Measurements from ENCODE around the gene MTHFD2L. TPM values are rescaled to one million over a fixed set of nuclear protein-coding genes. Genes with fewer than 3 reads are reported as not detected.
A peak's percentile ranks its signal among the peaks of the same experiment; 100 is the strongest.

The MTHFD2L gene
- total and polyA plus RNA-seq, 7 donors, result 6.8 to 27.1 (median 16.2) TPM

- H3K36me3 ChIP-seq, result peaks cover 0 to 8% (median 0%) of the 10 kb centered on the region in 4 donors
- intact Hi-C loops (cut with DNase I), result no loop called here
- H3K4me1 ChIP-seq, result peaks cover 0 to 32% (median 26%) of the 10 kb centered on the region in 4 donors
- H3K4me3 ChIP-seq, result no peak overlapping the region
- WGBS, 2 donors, result 86 to 89% methylated on average over 3 of the region's 3 CpGs
- TF ChIP-seq POLR2AphosphoS5 (IDR thresholded peaks at IDR 0.05) (peak in 2 of 4 donors; percentile 22 to 46), POLR2A (IDR thresholded peaks at IDR 0.05) (no peak)
- no peaks in the 10 kb centered on the region for H3K27me3 ChIP-seq
- peak overlapping the region; percentile 16 to 57 (median 48) for H3K27ac ChIP-seq
- no peak for DNase-seq
- no peaks in the 10 kb centered on the region for H3K9me3 ChIP-seq
These were observed 3.9 kb downstream of the MTHFD2L start for GRCh38 chr4:74161666-74162450.

GRCh38 chr4:74166135-74166534 is 8.2 kb downstream of the MTHFD2L start:
- intact Hi-C loops (cut with DNase I), result no loop called here
- H3K4me3 ChIP-seq, result no peak overlapping the region
- 59 to 86% methylated on average over 1 of the region's 1 CpG for WGBS, 2 donors
- TF ChIP-seq POLR2A (IDR thresholded peaks at IDR 0.05) (no peak), EP300 (IDR thresholded peaks at IDR 0.05) (no peak)
- no peak overlapping the region for H3K27ac ChIP-seq
- H3K27me3 ChIP-seq, result no peaks in the 10 kb centered on the region
- peaks cover 0 to 13% (median 9%) of the 10 kb centered on the region in 4 donors for H3K4me1 ChIP-seq
- no peak for DNase-seq
- no peaks in the 10 kb centered on the region for H3K9me3 ChIP-seq
- no peaks in the 10 kb centered on the region for H3K36me3 ChIP-seq

- intact Hi-C loops (cut with DNase I), result no loop called here
- Histone ChIP-seq H3K27me3 (no peaks in the 10 kb centered on the region), H3K4me1 (peaks cover 0 to 8% (median 4%) of the 10 kb centered on the region in 4 donors), H3K36me3 (no peaks in the 10 kb centered on the region), H3K4me3 (no peak overlapping the region), H3K27ac (no peak overlapping the region), H3K9me3 (no peaks in the 10 kb centered on the region)
- 97 to 99% methylated on average over 1 of the region's 1 CpG for WGBS, 2 donors
- no peak for TF ChIP-seq POLR2A (IDR thresholded peaks at IDR 0.05)
- TF ChIP-seq CTCF (IDR thresholded peaks at IDR 0.05), result no peak
- no peak for TF ChIP-seq EP300 (IDR thresholded peaks at IDR 0.05)
- no peak for TF ChIP-seq POLR2AphosphoS5 (IDR thresholded peaks at IDR 0.05)
- DNase-seq, result no peak
These were observed 8.9 kb downstream of the MTHFD2L start for GRCh38 chr4:74166818-74167217.

GRCh38 chr4:74167585-74167984 is 9.7 kb downstream of the MTHFD2L start:
- Histone ChIP-seq H3K36me3 (no peaks in the 10 kb centered on the region), H3K9me3 (no peaks in the 10 kb centered on the region), H3K4me3 (no peak overlapping the region), H3K27me3 (no peaks in the 10 kb centered on the region), H3K27ac (no peak overlapping the region), H3K4me1 (peaks cover 0 to under 1% (median 0%) of the 10 kb centered on the region in 4 donors)
- 96 to 98% methylated on average over 2 of the region's 2 CpGs for WGBS, 2 donors
- TF ChIP-seq POLR2AphosphoS5 (IDR thresholded peaks at IDR 0.05), result no peak
- no peak for TF ChIP-seq CTCF (IDR thresholded peaks at IDR 0.05)
- TF ChIP-seq EP300 (IDR thresholded peaks at IDR 0.05), result no peak
- no peak for TF ChIP-seq POLR2A (IDR thresholded peaks at IDR 0.05)
- no peak for DNase-seq
- intact Hi-C loops (cut with DNase I), result no loop called here

GRCh38 chr4:74168841-74169240 is 10.9 kb downstream of the MTHFD2L start:
- Histone ChIP-seq H3K27me3 (no peaks in the 10 kb centered on the region), H3K27ac (no peak overlapping the region), H3K9me3 (no peaks in the 10 kb centered on the region), H3K36me3 (no peaks in the 10 kb centered on the region), H3K4me3 (no peak overlapping the region), H3K4me1 (no peaks in the 10 kb centered on the region)
- WGBS, 2 donors, result 91 to 95% methylated on average over 2 of the region's 2 CpGs
- no peak for DNase-seq
- TF ChIP-seq POLR2A (IDR thresholded peaks at IDR 0.05), result no peak
- TF ChIP-seq POLR2AphosphoS5 (IDR thresholded peaks at IDR 0.05), result no peak
- TF ChIP-seq EP300 (IDR thresholded peaks at IDR 0.05), result no peak
- TF ChIP-seq CTCF (IDR thresholded peaks at IDR 0.05), result no peak
- intact Hi-C loops (cut with DNase I), result no loop called here
